ENCODE data around the gene ORM1. TPM values are rescaled to one million over a fixed set of nuclear protein-coding genes. Genes with fewer than 3 reads are reported as not detected.

The ORM1 gene
- total RNA-seq, 2 experiments from 2014 or later = not detected

- H3K36me3 Mint-ChIP-seq (ENCODE audit: low read depth) = peaks cover 79% of the 10 kb centered on the region
Observed at GRCh38 chr9:114351932-114352331, 29.0 kb downstream of the ORM1 start.

DNA sequence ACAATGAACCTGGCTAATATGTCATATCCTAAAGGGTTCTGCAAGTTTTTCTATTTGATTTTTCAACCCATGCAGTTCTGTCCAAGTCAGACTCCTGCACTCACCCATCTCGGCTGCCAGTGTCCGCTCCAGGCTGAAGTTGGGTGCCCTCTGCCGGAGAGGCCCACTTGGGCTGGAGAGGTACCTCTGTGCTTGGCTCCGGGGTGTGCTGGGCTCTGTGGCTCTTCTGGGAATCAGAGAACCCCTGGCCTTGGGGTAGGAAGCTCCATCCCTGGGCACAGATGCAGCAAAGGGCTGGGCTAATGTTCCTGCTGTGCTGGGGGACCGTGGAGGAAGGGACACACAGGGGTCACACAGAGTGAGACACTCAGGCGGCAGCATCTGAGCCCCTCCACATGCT, 32.9 kb downstream of the ORM1 start:
- DNase-seq (no peak), ATAC-seq (no peak)
- POLR2A ChIA-PET = interaction anchor here (1.0 to 1.5 kb wide), 3 partner anchors 8 to 33 kb away, joined by 3 to 4 read pairs (median 4); no protein-coding TSS in a partner anchor
- no peaks in the 10 kb centered on the region for H3K27me3 Mint-ChIP-seq (ENCODE audit: low read depth)
- H3K36me3 Mint-ChIP-seq (ENCODE audit: low read depth) = peaks cover 81% of the 10 kb centered on the region
- no peak overlapping the region for H3K4me3 Mint-ChIP-seq
- H3K4me1 Mint-ChIP-seq (ENCODE audit: low read depth) = peaks cover 63% of the 10 kb centered on the region
- CTCF ChIA-PET = interaction anchor here (1.2 to 1.4 kb wide), 2 partner anchors 9 to 31 kb away, joined by 3 read pairs; no protein-coding TSS in a partner anchor
- no peaks in the 10 kb centered on the region for H3K9me3 Mint-ChIP-seq (ENCODE audit: insufficient read depth)
- H3K27ac Mint-ChIP-seq = no peak overlapping the region

More at GRCh38 chr9:114351932-114352331, 29.0 kb downstream of the ORM1 start:
- ATAC-seq = no peak
- Mint-ChIP-seq H3K27ac (peak overlapping the region; percentile 60), H3K27me3 (ENCODE audit: low read depth) (no peaks in the 10 kb centered on the region), H3K9me3 (ENCODE audit: insufficient read depth) (no peaks in the 10 kb centered on the region), H3K4me3 (no peak overlapping the region), H3K4me1 (ENCODE audit: low read depth) (peaks cover 68% of the 10 kb centered on the region)
- POLR2A ChIA-PET = interaction anchor here (0.7 to 2.3 kb wide), 3 partner anchors 11 to 33 kb away, joined by 3 to 10 read pairs (median 7); no protein-coding TSS in a partner anchor
- CTCF ChIA-PET = interaction anchor here (1.2 to 6.5 kb wide), 4 partner anchors 12 to 36 kb away, joined by 3 to 42 read pairs (median 7); partner anchors contain the start of gene AKNA
- DNase-seq = no peak

DNA sequence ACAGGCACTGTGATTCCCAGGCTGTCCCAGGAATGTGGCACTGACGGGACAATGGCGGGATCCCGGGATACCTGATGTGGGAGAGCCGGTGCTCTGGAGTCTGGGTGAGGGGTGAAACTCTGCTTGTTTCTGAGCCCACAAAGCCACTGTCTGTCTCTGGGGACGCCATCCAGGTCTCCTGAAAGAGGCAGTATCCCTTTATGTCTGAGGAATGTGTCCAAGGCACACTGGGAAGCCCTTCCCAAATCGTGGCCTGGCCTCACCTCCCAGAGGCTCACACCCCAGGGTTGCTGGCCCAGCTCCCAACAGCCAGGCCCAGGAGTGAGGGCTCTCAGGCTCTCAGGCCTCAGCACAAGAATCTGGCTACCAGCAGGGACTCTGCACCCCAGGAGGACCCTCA, 33.9 kb downstream of the ORM1 start:
- POLR2A ChIA-PET = interaction anchor here (1.0 to 1.5 kb wide), 3 partner anchors 9 to 32 kb away, joined by 3 to 4 read pairs (median 4); no protein-coding TSS in a partner anchor
- Mint-ChIP-seq H3K9me3 (ENCODE audit: insufficient read depth) (no peaks in the 10 kb centered on the region), H3K27ac (peak overlapping the region; percentile 68), H3K36me3 (ENCODE audit: low read depth) (peaks cover 85% of the 10 kb centered on the region), H3K27me3 (ENCODE audit: low read depth) (no peaks in the 10 kb centered on the region), H3K4me1 (ENCODE audit: low read depth) (peaks cover 67% of the 10 kb centered on the region), H3K4me3 (no peak overlapping the region)
- no peak for DNase-seq
- CTCF ChIA-PET = interaction anchor here (1.2 kb wide), 1 partner anchor 30 kb away, joined by 3 read pairs; no protein-coding TSS in a partner anchor
- ATAC-seq = no peak

- CTCF ChIA-PET = no interaction called here
- Mint-ChIP-seq H3K36me3 (ENCODE audit: low read depth) (peaks cover 85% of the 10 kb centered on the region), H3K4me1 (ENCODE audit: low read depth) (peaks cover 66% of the 10 kb centered on the region), H3K9me3 (ENCODE audit: insufficient read depth) (no peaks in the 10 kb centered on the region), H3K27me3 (ENCODE audit: low read depth) (no peaks in the 10 kb centered on the region), H3K4me3 (no peak overlapping the region), H3K27ac (peak overlapping the region; percentile 68)
- POLR2A ChIA-PET = interaction anchor here (1.5 kb wide), 1 partner anchor 31 kb away, joined by 4 read pairs; no protein-coding TSS in a partner anchor
- ATAC-seq = no peak
- no peak for DNase-seq
Observed at GRCh38 chr9:114357360-114357759, 34.5 kb downstream of the ORM1 start.

DNA sequence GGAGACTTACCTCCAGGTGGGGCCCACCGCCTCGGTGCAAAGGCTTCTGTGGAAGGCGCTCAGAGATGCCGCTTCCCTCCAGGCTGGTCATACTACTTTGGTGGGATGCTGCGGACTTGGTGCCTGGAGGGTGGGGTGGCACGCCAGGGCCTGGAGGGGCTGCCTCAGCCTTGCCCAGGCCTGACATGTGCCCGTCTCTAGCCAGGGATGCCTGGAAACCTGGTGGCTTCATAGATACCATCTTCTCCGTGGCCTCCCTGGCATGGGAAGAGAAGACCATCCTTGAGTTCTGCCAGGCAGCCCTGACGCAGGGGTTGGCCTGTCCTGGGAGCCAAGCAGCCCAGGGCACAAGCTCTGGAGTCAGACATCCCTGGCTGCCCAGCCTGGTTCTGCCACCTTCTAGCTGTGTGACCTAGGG, 35.0 kb downstream of the ORM1 start:
- Mint-ChIP-seq H3K27me3 (ENCODE audit: low read depth) (no peaks in the 10 kb centered on the region), H3K4me3 (no peak overlapping the region), H3K9me3 (ENCODE audit: insufficient read depth) (no peaks in the 10 kb centered on the region), H3K4me1 (ENCODE audit: low read depth) (peaks cover 65% of the 10 kb centered on the region), H3K27ac (peak overlapping the region; percentile 69), H3K36me3 (ENCODE audit: low read depth) (peaks cover 87% of the 10 kb centered on the region)
- ChIA-PET CTCF (no interaction called here), POLR2A (no interaction called here)
- ATAC-seq (no peak), DNase-seq (no peak)

- H3K27me3 Mint-ChIP-seq (ENCODE audit: low read depth) = no peaks in the 10 kb centered on the region
- ChIA-PET POLR2A (interaction anchor here (0.6 to 1.7 kb wide), 5 partner anchors 11 to 26 kb away, joined by 3 to 4 read pairs (median 3); no protein-coding TSS in a partner anchor), CTCF (no interaction called here)
- H3K9me3 Mint-ChIP-seq (ENCODE audit: insufficient read depth) = no peaks in the 10 kb centered on the region
- H3K36me3 Mint-ChIP-seq (ENCODE audit: low read depth) = peaks cover 95% of the 10 kb centered on the region
- H3K27ac Mint-ChIP-seq = peak overlapping the region; percentile 82
- H3K4me1 Mint-ChIP-seq (ENCODE audit: low read depth) = peaks cover 75% of the 10 kb centered on the region
- ATAC-seq (no peak), DNase-seq (no peak)
- no peak overlapping the region for H3K4me3 Mint-ChIP-seq
Observed at GRCh38 chr9:114359801-114360200, 36.9 kb downstream of the ORM1 start.

DNA sequence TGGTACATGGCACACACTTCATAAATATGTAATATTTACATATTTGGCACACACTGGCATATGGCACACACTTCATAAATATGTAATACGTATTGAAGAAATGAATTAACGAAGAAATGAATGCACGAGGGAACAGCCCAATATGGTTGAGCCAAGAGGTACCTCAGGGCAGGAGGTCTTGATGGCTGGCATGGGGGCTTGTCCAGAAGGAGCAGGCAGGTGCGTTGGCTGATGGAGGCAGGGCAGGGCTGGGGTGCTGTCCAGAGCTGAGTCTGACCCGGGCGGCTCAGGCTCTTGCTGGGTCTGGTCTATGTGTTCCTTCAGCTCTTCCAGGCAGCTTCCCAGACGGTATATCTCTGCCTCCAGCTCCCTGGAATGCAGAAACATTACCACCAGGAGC, 38.6 kb downstream of the ORM1 start:
- H3K4me1 Mint-ChIP-seq (ENCODE audit: low read depth) = peaks cover 85% of the 10 kb centered on the region
- POLR2A ChIA-PET = interaction anchor here (1.3 to 15.0 kb wide), 4 partner anchors 8 to 24 kb away, joined by 4 to 407 read pairs (median 6); partner anchors contain the start of gene AKNA
- H3K36me3 Mint-ChIP-seq (ENCODE audit: low read depth) = peaks cover 97% of the 10 kb centered on the region
- peak overlapping the region; percentile 82 for H3K27ac Mint-ChIP-seq
- H3K9me3 Mint-ChIP-seq (ENCODE audit: insufficient read depth) = no peaks in the 10 kb centered on the region
- DNase-seq (no peak), ATAC-seq (no peak)
- H3K27me3 Mint-ChIP-seq (ENCODE audit: low read depth) = no peaks in the 10 kb centered on the region
- H3K4me3 Mint-ChIP-seq = no peak overlapping the region
- CTCF ChIA-PET = interaction anchor here (0.9 kb wide), 1 partner anchor 26 kb away, joined by 3 read pairs; the partner anchor contains the start of gene AKNA

- ChIA-PET CTCF (interaction anchor here (1.2 to 7.6 kb wide), 3 partner anchors 23 to 41 kb away, joined by 3 to 116 read pairs (median 4); partner anchors contain the start of gene AKNA), POLR2A (interaction anchor here (1.1 to 15.0 kb wide), 5 partner anchors 9 to 24 kb away, joined by 3 to 407 read pairs (median 5); partner anchors contain the start of gene AKNA)
- no peak overlapping the region for H3K4me3 Mint-ChIP-seq
- peaks cover 97% of the 10 kb centered on the region for H3K36me3 Mint-ChIP-seq (ENCODE audit: low read depth)
- H3K27me3 Mint-ChIP-seq (ENCODE audit: low read depth) = no peaks in the 10 kb centered on the region
- peaks cover 85% of the 10 kb centered on the region for H3K4me1 Mint-ChIP-seq (ENCODE audit: low read depth)
- no peak for ATAC-seq
- H3K9me3 Mint-ChIP-seq (ENCODE audit: insufficient read depth) = no peaks in the 10 kb centered on the region
- DNase-seq = no peak
- peak overlapping the region; percentile 85 for H3K27ac Mint-ChIP-seq
Observed at GRCh38 chr9:114362394-114362793, 39.5 kb downstream of the ORM1 start.

- ChIA-PET POLR2A (interaction anchor here (1.1 to 15.0 kb wide), 5 partner anchors 9 to 23 kb away, joined by 3 to 407 read pairs (median 4); partner anchors contain the start of gene AKNA), CTCF (interaction anchor here (0.6 to 7.6 kb wide), 7 partner anchors 14 to 42 kb away, joined by 3 to 116 read pairs (median 4); partner anchors contain the start of gene AKNA)
- Mint-ChIP-seq H3K4me1 (ENCODE audit: low read depth) (peaks cover 89% of the 10 kb centered on the region), H3K36me3 (ENCODE audit: low read depth) (peaks cover 97% of the 10 kb centered on the region), H3K4me3 (peak overlapping the region; percentile 6), H3K27ac (peak overlapping the region; percentile 85), H3K27me3 (ENCODE audit: low read depth) (no peaks in the 10 kb centered on the region), H3K9me3 (ENCODE audit: insufficient read depth) (no peaks in the 10 kb centered on the region)
- ATAC-seq = peak; percentile 62
- DNase-seq = no peak
Observed at GRCh38 chr9:114363424-114363823, 40.5 kb downstream of the ORM1 start.

- CTCF ChIA-PET = interaction anchor here (1.0 to 7.6 kb wide), 6 partner anchors 9 to 41 kb away, joined by 3 to 116 read pairs (median 4); partner anchors contain the start of gene AKNA
- Mint-ChIP-seq H3K36me3 (ENCODE audit: low read depth) (peaks cover 95% of the 10 kb centered on the region), H3K9me3 (ENCODE audit: insufficient read depth) (no peaks in the 10 kb centered on the region), H3K27me3 (ENCODE audit: low read depth) (no peaks in the 10 kb centered on the region), H3K27ac (peak overlapping the region; percentile 85), H3K4me3 (peak overlapping the region; percentile 22), H3K4me1 (ENCODE audit: low read depth) (peaks cover 93% of the 10 kb centered on the region)
- DNase-seq (no peak), ATAC-seq (no peak)
- POLR2A ChIA-PET = interaction anchor here (0.6 to 15.0 kb wide), 5 partner anchors 8 to 22 kb away, joined by 3 to 407 read pairs (median 4); partner anchors contain the start of gene AKNA
Observed at GRCh38 chr9:114364134-114365041, 41.5 kb downstream of the ORM1 start.

- DNase-seq = no peak
- ChIA-PET POLR2A (interaction anchor here (0.6 to 15.0 kb wide), 4 partner anchors 8 to 21 kb away, joined by 3 to 407 read pairs (median 8); partner anchors contain the start of gene AKNA), CTCF (interaction anchor here (1.0 to 7.6 kb wide), 4 partner anchors 9 to 27 kb away, joined by 3 to 116 read pairs (median 4); partner anchors contain the start of gene AKNA)
- Mint-ChIP-seq H3K36me3 (ENCODE audit: low read depth) (peaks cover 95% of the 10 kb centered on the region), H3K27ac (peak overlapping the region; percentile 85), H3K27me3 (ENCODE audit: low read depth) (no peaks in the 10 kb centered on the region), H3K4me1 (ENCODE audit: low read depth) (peaks cover 94% of the 10 kb centered on the region), H3K9me3 (ENCODE audit: insufficient read depth) (no peaks in the 10 kb centered on the region), H3K4me3 (no peak overlapping the region)
- ATAC-seq = no peak
Observed at GRCh38 chr9:114365194-114365593, 42.3 kb downstream of the ORM1 start.

Measured in activated CD8-positive, alpha-beta T cell treated with anti-CD3 and anti-CD28 coated beads, Interleukin-2, amount 10 ng/mL, durations not matched to agents 7 days and 5 days (primary cell).